Upper lobe of right lung (tissue), 1 donor: ENCODE results near the gene GBP7. TPM values are rescaled to one million over a fixed set of nuclear protein-coding genes. Genes with fewer than 3 reads are reported as not detected.

Source experiments
- ATAC-seq: fragments of 200-7000 bp; cut with Tn5 transposase; one replicate; pipeline ENCODE4 v1.9.1; 2020; ENCODE audit warnings: mild to moderate bottlenecking, moderate library complexity
- DNase-seq: peaks from one replicate; pipeline ENCODE4 v3.0.0-alpha.2; 2020
- H3K27ac ChIP-seq: fragments of 200-600 bp; one replicate; pipeline ENCODE4 v1.8.0; 2022
- H3K27me3 ChIP-seq: fragments of 200-600 bp; one replicate; pipeline ENCODE4 v1.8.0; 2022; ENCODE audit warnings: mild to moderate bottlenecking
- H3K36me3 ChIP-seq: fragments of 200-600 bp; one replicate; pipeline ENCODE4 v1.8.0; 2022
- H3K4me1 ChIP-seq: fragments of 200-600 bp; one replicate; pipeline ENCODE4 v1.8.0; 2022
- H3K4me3 ChIP-seq: fragments of 200-600 bp; one replicate; pipeline ENCODE4 v1.8.0; 2022; ENCODE audit warnings: mild to moderate bottlenecking
- H3K9me3 ChIP-seq: fragments of 200-600 bp; one replicate; pipeline ENCODE4 v1.8.0; 2022
- intact Hi-C: fragments of 100-400 bp; cut with DNase I; formaldehyde crosslinking; loops from one replicate; pipeline ENCODE4 v1.11.0; 2022
- total RNA-seq: library from RNA; stranded (reverse); fragmentation: NEBNext Ultra II Directional; extraction: Animal tissue kit (Norgen Biotek cat#: 25700); gene quantifications from one replicate; pipeline ENCODE4 v1.2.1, GENCODE V29; 2021
- TF ChIP-seq, protein P1 (sequence below): fragments of 200-600 bp; IDR thresholded peaks from one replicate; pipeline ENCODE4 v1.8.0; 2022; ENCODE audit warnings: antibody characterized with exemption
- donor health status: DM: no; HTN: yes; CAD: no; lungs with severe emphysema.

GBP7 gene
- total RNA-seq, 1 donor from 2014 or later, result 0.32 TPM

DNA sequence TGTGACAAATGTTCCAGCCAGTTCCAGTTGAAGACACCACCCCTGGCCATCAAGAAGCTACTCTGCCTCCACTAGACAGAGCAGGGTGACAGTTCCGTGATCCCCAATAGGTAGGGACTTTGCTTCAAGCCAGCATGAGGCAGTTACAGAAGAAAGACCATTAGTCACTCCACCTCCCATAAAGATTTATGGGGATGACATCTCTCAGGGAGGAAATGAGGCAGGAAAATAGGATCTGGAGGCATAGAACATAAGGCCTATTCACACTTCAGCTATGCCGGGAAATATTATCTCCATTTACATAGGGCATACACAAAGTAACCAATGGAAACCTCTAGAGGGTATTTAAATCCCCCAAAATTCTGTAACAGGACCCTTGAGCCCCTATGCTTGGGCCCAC, 3.5 kb upstream of the GBP7 start:
- Histone ChIP-seq H3K27ac (no peak overlapping the region), H3K9me3 (no peaks in the 10 kb centered on the region), H3K4me1 (no peaks in the 10 kb centered on the region), H3K4me3 (no peak overlapping the region), H3K36me3 (peaks cover 10% of the 10 kb centered on the region), H3K27me3 (no peaks in the 10 kb centered on the region)
- TF ChIP-seq, protein P1, sequence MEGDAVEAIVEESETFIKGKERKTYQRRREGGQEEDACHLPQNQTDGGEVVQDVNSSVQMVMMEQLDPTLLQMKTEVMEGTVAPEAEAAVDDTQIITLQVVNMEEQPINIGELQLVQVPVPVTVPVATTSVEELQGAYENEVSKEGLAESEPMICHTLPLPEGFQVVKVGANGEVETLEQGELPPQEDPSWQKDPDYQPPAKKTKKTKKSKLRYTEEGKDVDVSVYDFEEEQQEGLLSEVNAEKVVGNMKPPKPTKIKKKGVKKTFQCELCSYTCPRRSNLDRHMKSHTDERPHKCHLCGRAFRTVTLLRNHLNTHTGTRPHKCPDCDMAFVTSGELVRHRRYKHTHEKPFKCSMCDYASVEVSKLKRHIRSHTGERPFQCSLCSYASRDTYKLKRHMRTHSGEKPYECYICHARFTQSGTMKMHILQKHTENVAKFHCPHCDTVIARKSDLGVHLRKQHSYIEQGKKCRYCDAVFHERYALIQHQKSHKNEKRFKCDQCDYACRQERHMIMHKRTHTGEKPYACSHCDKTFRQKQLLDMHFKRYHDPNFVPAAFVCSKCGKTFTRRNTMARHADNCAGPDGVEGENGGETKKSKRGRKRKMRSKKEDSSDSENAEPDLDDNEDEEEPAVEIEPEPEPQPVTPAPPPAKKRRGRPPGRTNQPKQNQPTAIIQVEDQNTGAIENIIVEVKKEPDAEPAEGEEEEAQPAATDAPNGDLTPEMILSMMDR, result no peak
- DNase-seq (no peak), ATAC-seq (no peak)
- intact Hi-C loops, result no loop called here

DNA sequence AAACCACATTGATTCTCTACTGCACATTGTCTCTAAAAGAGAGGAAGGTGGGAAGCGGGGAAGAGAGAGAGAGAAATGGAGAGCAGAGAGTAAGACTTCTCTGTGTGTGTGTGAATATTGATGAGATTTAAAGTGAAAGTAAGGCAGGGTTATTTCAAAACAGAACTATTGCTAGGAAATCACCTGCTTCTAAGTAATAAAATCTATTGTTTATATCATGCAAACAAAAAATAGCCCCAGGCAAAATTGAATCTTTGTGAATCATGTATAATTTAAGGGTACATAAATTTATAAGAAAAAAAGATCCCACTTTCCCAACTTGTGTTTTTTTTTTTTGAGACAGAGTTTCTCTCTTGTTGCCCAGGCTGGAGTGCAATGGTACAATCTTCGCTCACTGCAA, 1.2 kb upstream of the GBP7 start:
- Histone ChIP-seq H3K27ac (no peak overlapping the region), H3K4me3 (no peak overlapping the region), H3K4me1 (no peaks in the 10 kb centered on the region), H3K36me3 (no peaks in the 10 kb centered on the region), H3K9me3 (no peaks in the 10 kb centered on the region), H3K27me3 (no peaks in the 10 kb centered on the region)
- ATAC-seq, result no peak
- TF ChIP-seq, protein P1, result no peak
- intact Hi-C loops, result no loop called here
- no peak for DNase-seq

DNA sequence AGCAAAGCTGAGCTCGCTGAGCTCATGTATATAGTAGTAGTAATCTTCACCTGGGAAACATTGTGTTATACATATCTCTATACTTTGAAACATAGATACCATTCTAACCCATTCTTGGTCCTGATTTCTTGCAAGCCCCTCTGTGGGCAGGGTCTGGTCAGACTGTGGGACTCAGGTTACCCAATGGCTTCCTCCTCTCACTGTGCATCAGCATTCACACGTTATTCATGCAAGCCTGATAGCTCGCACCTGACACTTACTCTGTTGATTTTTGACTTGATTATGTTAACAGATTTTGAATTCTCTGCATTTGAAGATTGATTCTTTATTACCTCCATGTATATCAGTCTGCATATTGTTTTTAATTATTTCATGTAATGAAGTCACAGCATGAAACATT, 1.3 kb downstream of the GBP7 start:
- Histone ChIP-seq H3K36me3 (no peaks in the 10 kb centered on the region), H3K4me1 (no peaks in the 10 kb centered on the region), H3K4me3 (no peak overlapping the region), H3K9me3 (no peaks in the 10 kb centered on the region), H3K27ac (no peak overlapping the region), H3K27me3 (no peaks in the 10 kb centered on the region)
- TF ChIP-seq, protein P1, result no peak
- ATAC-seq, result no peak
- DNase-seq, result no peak
- intact Hi-C loops, result no loop called here

DNA sequence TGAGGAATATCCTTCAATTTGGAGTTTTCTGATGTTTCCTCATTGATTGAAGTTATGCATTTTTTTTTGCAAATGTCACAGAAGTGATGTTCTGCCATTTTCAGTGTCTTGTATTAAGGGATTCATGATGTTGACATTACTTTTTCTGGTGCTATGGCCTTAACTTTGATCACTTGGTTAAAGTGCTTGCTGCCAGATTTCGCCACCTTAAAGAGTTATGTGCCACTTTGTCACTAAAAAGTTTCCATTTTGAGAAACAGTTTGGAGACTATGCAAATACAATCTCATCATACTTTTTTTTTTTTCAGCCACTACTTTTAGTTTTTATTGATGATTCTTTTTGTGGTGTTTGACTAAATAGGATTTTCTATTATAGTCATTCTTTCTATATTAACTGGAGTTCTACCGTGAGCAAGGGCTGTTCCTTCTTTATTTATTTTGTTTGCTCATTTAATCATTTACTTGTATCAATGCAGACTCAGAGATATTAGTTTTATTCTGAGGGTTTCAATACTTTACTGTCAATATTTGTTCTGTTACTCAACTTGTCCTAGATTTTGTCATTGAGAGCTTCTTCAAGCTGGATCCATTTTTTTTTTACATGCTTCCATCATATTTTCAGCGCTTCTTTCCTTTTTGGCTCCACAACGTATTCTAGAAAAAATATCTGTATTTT, 3.2 kb downstream of the GBP7 start:
- no peaks in the 10 kb centered on the region for H3K27me3 ChIP-seq
- H3K36me3 ChIP-seq, result no peaks in the 10 kb centered on the region
- TF ChIP-seq, protein P1, result no peak
- intact Hi-C loops, result no loop called here
- no peak overlapping the region for H3K4me3 ChIP-seq
- DNase-seq (no peak), ATAC-seq (no peak)
- H3K4me1 ChIP-seq, result no peaks in the 10 kb centered on the region
- H3K27ac ChIP-seq, result no peak overlapping the region
- no peaks in the 10 kb centered on the region for H3K9me3 ChIP-seq

DNA sequence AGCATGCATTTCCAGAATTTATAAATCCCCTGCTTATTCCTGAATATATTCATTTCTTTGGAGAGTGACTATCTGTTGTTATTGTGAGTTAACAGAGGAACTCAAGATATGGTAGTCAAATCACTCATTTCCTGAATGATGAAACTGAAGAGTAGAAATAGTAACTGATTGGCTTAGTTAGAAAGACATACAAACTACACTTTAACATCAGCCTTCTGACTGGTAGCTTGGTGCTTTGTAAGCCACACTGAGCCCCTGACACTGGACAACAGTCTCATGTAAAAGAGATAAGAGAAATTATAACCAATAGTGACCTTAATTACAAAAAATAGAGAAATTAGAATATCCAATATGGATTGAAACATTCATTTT, 4.8 kb downstream of the GBP7 start:
- H3K4me1 ChIP-seq, result no peaks in the 10 kb centered on the region
- no peak overlapping the region for H3K4me3 ChIP-seq
- H3K36me3 ChIP-seq, result no peaks in the 10 kb centered on the region
- intact Hi-C loops, result no loop called here
- no peak overlapping the region for H3K27ac ChIP-seq
- DNase-seq (no peak), ATAC-seq (no peak)
- H3K27me3 ChIP-seq, result no peaks in the 10 kb centered on the region
- TF ChIP-seq, protein P1, result no peak
- H3K9me3 ChIP-seq, result no peaks in the 10 kb centered on the region
